ENCODE measurements around the gene VWF.

DNA sequence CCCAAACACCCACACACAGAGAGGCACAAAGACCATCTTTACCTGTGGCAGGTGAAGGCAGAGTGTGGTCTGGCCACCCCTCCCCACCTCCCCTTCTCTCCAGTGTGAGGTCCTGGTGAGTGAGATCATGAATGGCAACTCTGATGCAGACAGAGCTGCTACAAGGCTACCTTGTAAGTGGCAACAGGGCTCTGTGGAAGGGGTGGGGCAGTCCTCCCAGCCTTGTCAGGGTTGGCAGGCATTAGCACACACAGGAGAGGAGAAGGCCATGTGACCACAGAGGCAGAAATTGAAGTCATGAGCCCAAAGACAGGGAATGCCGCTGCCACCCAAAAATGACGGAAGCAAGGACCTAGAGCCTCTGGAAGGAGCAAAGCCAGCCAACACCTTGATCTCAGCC lies 30.7 kb downstream of the VWF start:
- no peak for TF ChIP-seq EP300 (IDR thresholded peaks at IDR 0.05; ENCODE audit: low read depth in 2 of 2, low read length in 2 of 2)
- no peak for TF ChIP-seq EP300 (CRISPR knock-in tag; IDR thresholded peaks at IDR 0.05; ENCODE audit: borderline replicate concordance)
- TF ChIP-seq, protein P1, sequence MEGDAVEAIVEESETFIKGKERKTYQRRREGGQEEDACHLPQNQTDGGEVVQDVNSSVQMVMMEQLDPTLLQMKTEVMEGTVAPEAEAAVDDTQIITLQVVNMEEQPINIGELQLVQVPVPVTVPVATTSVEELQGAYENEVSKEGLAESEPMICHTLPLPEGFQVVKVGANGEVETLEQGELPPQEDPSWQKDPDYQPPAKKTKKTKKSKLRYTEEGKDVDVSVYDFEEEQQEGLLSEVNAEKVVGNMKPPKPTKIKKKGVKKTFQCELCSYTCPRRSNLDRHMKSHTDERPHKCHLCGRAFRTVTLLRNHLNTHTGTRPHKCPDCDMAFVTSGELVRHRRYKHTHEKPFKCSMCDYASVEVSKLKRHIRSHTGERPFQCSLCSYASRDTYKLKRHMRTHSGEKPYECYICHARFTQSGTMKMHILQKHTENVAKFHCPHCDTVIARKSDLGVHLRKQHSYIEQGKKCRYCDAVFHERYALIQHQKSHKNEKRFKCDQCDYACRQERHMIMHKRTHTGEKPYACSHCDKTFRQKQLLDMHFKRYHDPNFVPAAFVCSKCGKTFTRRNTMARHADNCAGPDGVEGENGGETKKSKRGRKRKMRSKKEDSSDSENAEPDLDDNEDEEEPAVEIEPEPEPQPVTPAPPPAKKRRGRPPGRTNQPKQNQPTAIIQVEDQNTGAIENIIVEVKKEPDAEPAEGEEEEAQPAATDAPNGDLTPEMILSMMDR (CRISPR knock-in tag; IDR thresholded peaks at IDR 0.05): no peak
- TF ChIP-seq, protein P2, sequence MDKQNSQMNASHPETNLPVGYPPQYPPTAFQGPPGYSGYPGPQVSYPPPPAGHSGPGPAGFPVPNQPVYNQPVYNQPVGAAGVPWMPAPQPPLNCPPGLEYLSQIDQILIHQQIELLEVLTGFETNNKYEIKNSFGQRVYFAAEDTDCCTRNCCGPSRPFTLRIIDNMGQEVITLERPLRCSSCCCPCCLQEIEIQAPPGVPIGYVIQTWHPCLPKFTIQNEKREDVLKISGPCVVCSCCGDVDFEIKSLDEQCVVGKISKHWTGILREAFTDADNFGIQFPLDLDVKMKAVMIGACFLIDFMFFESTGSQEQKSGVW (CRISPR knock-in tag; IDR thresholded peaks at IDR 0.05; ENCODE audit: borderline replicate concordance): no peak
- TF ChIP-seq ZNF12 (CRISPR knock-in tag; IDR thresholded peaks at IDR 0.05): no peak
- no peak for TF ChIP-seq SP1 (IDR thresholded peaks at IDR 0.05)
- TF ChIP-seq SP1 (CRISPR knock-in tag; IDR thresholded peaks at IDR 0.05): no peak
- TF ChIP-seq TARDBP (CRISPR knock-in tag; IDR thresholded peaks at IDR 0.05): no peak
- TF ChIP-seq ZNF605 (CRISPR knock-in tag; IDR thresholded peaks at IDR 0.05): no peak
- TF ChIP-seq MAZ (IDR thresholded peaks at IDR 0.05; ENCODE audit: borderline replicate concordance, low read depth, low read length): no peak
- TF ChIP-seq MAZ (CRISPR knock-in tag; IDR thresholded peaks at IDR 0.05; ENCODE audit: low read depth): no peak

Data from HepG2 (cell line).